ENCODE results near the gene ZNF587B. TPM values are rescaled to one million over a fixed set of nuclear protein-coding genes. Genes with fewer than 3 reads are reported as not detected.

Gene ZNF587B
- polyA plus RNA-seq, 2 of the 4 experiments (the other 2 are of a cell fraction), result 13.2 to 14.9 TPM

DNA sequence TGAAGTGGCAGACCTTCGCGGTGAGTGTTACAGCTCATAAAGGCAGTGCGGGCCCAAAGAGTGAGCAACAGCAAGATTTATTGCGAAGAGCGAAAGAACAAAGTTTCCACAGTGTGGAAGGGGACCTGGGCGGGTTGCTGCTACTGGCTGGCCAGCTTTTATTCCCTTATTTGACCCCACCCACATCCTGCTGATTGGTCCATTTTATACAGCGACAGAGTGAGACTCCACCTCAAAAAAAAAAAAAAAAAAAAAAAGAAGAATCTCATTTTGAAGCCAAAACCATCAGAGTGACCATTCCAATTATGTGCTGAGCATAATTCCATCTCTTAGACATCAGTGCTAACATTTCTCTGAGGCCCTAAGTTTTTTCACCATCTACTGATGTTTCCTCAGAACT lies 13.4 kb upstream of the ZNF587B start:
- no peak for ATAC-seq
- WGBS (ENCODE audit: missing lambda C conversion rate), result 94% methylated on average over 7 of the region's 7 CpGs
- TF ChIP-seq POLR2AphosphoS2 (conservative IDR thresholded peaks at IDR 0.05; ENCODE audit: low read length), result no peak
- TF ChIP-seq RNF2 (IDR thresholded peaks at IDR 0.05; ENCODE audit: borderline replicate concordance, low read depth), result no peak
- no peak for TF ChIP-seq NPAS2 (CRISPR knock-in tag; IDR thresholded peaks at IDR 0.05; ENCODE audit: borderline replicate concordance)
- TF ChIP-seq, protein P1, sequence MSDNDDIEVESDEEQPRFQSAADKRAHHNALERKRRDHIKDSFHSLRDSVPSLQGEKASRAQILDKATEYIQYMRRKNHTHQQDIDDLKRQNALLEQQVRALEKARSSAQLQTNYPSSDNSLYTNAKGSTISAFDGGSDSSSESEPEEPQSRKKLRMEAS (IDR thresholded peaks at IDR 0.05), result no peak
- no peak for TF ChIP-seq ZNF302 (CRISPR knock-in tag; IDR thresholded peaks at IDR 0.05)
- TF ChIP-seq JUN (IDR thresholded peaks at IDR 0.05), result no peak
- no peak for TF ChIP-seq ZSCAN20 (CRISPR knock-in tag; IDR thresholded peaks at IDR 0.05)
- Histone ChIP-seq H3K27ac (no peak overlapping the region), H3K4me2 (no peak overlapping the region), H3K4me3 (no peak overlapping the region), H3K9me3 (peaks cover 5% of the 10 kb centered on the region; the same call in 1 of the 3 replicates), H3K4me1 (peaks cover 5% of the 10 kb centered on the region; the same call in 2 of the 3 replicates)
- ChIA-PET POLR2A (no interaction called here), CTCF (interaction anchor here (0.7 kb wide), 1 partner anchor 64 kb away, joined by 4 read pairs; no protein-coding TSS in a partner anchor)
- no peak for FAIRE-seq
- DNase-seq (ENCODE audit: low read depth in 1 of 2, low spot score in 1 of 2), result no peak

DNA sequence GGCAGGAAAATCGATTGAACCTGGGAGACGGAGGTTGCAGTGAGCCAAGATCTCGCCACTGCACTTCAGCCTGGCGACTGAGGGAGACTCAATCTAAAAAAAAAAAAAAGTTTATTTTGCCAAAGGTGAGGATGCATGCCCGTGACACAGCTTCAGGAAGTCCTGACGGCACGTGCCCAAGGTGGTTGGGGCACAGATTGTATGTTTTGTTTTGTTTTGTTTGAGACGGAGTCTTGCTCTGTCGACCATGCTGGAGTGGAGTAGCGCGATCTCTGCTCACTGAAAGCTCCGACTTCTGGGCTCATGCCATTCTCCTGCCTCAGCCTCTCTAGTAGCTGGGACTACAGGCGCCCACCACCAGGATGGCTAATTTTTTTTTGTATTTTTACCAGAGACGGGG lies 12.1 kb upstream of the ZNF587B start:
- ChIA-PET CTCF (interaction anchor here (1.4 kb wide), 1 partner anchor 12 kb away, joined by 3 read pairs; the partner anchor contains the start of gene ZNF587B), POLR2A (no interaction called here)

DNA sequence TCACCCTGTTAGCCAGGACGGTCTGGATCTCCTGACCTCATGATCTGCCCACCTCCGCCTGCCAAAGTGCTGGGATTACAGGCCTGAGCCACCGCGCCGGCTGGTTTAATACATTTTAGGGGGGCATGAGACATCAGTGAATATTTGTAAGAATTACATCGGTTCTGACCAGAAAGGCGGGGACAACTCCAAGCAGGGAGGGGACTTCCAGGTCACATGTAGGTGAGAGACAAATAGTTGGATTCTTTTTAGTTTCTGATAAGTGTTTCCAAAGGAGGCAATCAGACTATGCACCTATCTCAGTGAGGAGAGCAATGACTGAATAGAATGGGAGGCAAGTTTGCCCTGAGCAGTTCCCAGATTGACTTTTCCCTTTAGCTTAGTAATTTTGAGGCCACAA lies 11.7 kb upstream of the ZNF587B start:
- DNase-seq (ENCODE audit: low read depth in 1 of 2, low spot score in 1 of 2) (no peak), ATAC-seq (no peak), FAIRE-seq (peak; percentile 80)
- TF ChIP-seq MAZ (IDR thresholded peaks at IDR 0.05; ENCODE audit: borderline replicate concordance, low read depth, low read length) (no peak), HOXB13 (CRISPR knock-in tag; IDR thresholded peaks at IDR 0.05; ENCODE audit: low read depth) (no peak), FOXS1 (CRISPR knock-in tag; IDR thresholded peaks at IDR 0.05) (no peak), CHD4 (IDR thresholded peaks at IDR 0.05; ENCODE audit: borderline replicate concordance) (no peak), POLR2A (IDR thresholded peaks at IDR 0.05; ENCODE audit: low read length) (no peak), NFE2L2 (conservative IDR thresholded peaks at IDR 0.05; ENCODE audit: low read length) (no peak), HDAC2 (IDR thresholded peaks at IDR 0.05) (no peak), GATA3 (IDR thresholded peaks at IDR 0.05; ENCODE audit: borderline replicate concordance) (no peak), MAFK (IDR thresholded peaks at IDR 0.05; ENCODE audit: partially characterized antibody) (no peak), KDM1A (IDR thresholded peaks at IDR 0.05; ENCODE audit: low read depth) (no peak), CEBPB (IDR thresholded peaks at IDR 0.05) (no peak), MYC (IDR thresholded peaks at IDR 0.05; ENCODE audit: borderline replicate concordance, low read length) (no peak)
- TF ChIP-seq, protein P2, sequence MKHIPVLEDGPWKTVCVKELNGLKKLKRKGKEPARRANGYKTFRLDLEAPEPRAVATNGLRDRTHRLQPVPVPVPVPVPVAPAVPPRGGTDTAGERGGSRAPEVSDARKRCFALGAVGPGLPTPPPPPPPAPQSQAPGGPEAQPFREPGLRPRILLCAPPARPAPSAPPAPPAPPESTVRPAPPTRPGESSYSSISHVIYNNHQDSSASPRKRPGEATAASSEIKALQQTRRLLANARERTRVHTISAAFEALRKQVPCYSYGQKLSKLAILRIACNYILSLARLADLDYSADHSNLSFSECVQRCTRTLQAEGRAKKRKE (CRISPR knock-in tag; IDR thresholded peaks at IDR 0.05; ENCODE audit: low read depth), result no peak
- Histone ChIP-seq H3K4me3 (no peak overlapping the region; the same call in 2 of the 3 replicates), H3K9me3 (0 out of 3 replicates have a peak, but pooled peaks cover 10% of the 10 kb centered on the region), H3K27ac (peak overlapping the region in 1 of 2 experiments; percentile 90; a peak in 2 of 6 replicates), H3K4me2 (peak overlapping the region; percentile 94; the same call in 2 of the 3 replicates), H3K4me1 (peaks cover 5% of the 10 kb centered on the region; the same call in 2 of the 3 replicates)
- ChIA-PET POLR2A (interaction anchor here (1.3 to 1.6 kb wide), 4 partner anchors 31 to 725 kb away, joined by 3 to 13 read pairs (median 6); partner anchors contain the start of genes ZNF586 and ZNF587), CTCF (interaction anchor here (1.4 kb wide), 1 partner anchor 12 kb away, joined by 3 read pairs; the partner anchor contains the start of gene ZNF587B)
- WGBS (ENCODE audit: missing lambda C conversion rate), result 92% methylated on average over 7 of the region's 7 CpGs

More for the DNA sequence above, 12.1 kb upstream of the ZNF587B start:
- no peak for ATAC-seq
- H3K4me1 ChIP-seq, result peaks cover 5% of the 10 kb centered on the region; the same call in 2 of the 3 replicates
- FAIRE-seq, result no peak
- no peak overlapping the region for H3K4me3 ChIP-seq
- no peak for DNase-seq (ENCODE audit: low read depth in 1 of 2, low spot score in 1 of 2)
- no peak overlapping the region for H3K27ac ChIP-seq
- peaks cover 10% of the 10 kb centered on the region; the same call in 1 of the 3 replicates for H3K9me3 ChIP-seq
- TF ChIP-seq MAFK (IDR thresholded peaks at IDR 0.05; ENCODE audit: partially characterized antibody), result no peak
- TF ChIP-seq CEBPB (IDR thresholded peaks at IDR 0.05), result no peak
- TF ChIP-seq HDAC2 (IDR thresholded peaks at IDR 0.05), result no peak
- no peak for TF ChIP-seq CHD4 (IDR thresholded peaks at IDR 0.05; ENCODE audit: borderline replicate concordance)
- no peak for TF ChIP-seq CBX2 (IDR thresholded peaks at IDR 0.05; ENCODE audit: borderline replicate concordance, low read depth)
- no peak for TF ChIP-seq SMC3 (IDR thresholded peaks at IDR 0.05)
- TF ChIP-seq, protein P2 (CRISPR knock-in tag; IDR thresholded peaks at IDR 0.05; ENCODE audit: low read depth), result no peak
- TF ChIP-seq TFCP2L1 (CRISPR knock-in tag; IDR thresholded peaks at IDR 0.05), result no peak
- TF ChIP-seq NR3C1 (IDR thresholded peaks at IDR 0.05), result no peak
- 94% methylated on average over 14 of the region's 14 CpGs for WGBS (ENCODE audit: missing lambda C conversion rate)
- H3K4me2 ChIP-seq, result no peak overlapping the region

Measured in A549 (cell line).